SK-N-SH (cell line): ENCODE results near the gene EFHC1.

Experiments used
- EP300 ChIP-seq, 2 experiments: IDR thresholded peaks; 2 replicates each; pipeline versions ENCODE4 v1.4.0 to v1.6.1; 2012; ENCODE audit warnings: borderline replicate concordance in 1 of 2, low read depth in 1 of 2, low read length in 1 of 2
- JUND ChIP-seq: IDR thresholded peaks from 2 replicates; pipeline ENCODE4 v1.4.0; 2012
- MAX ChIP-seq: IDR thresholded peaks from 2 replicates; pipeline ENCODE4 v1.4.0; 2012; ENCODE audit warnings: low read depth
- POLR2AphosphoS5 ChIP-seq: IDR thresholded peaks from 2 replicates; pipeline ENCODE4 v1.6.1; 2012; ENCODE audit warnings: low read depth, low read length
- RCOR1 ChIP-seq: fragments of 150-350 bp; IDR thresholded peaks from 2 replicates; pipeline ENCODE4 v1.6.1; 2017; ENCODE audit warnings: antibody characterized with exemption, low read length
- REST ChIP-seq: IDR thresholded peaks from 2 replicates; pipeline ENCODE4 v1.6.1; 2012; ENCODE audit warnings: mild to moderate bottlenecking, low read depth, low read length, moderate library complexity
- RFX5 ChIP-seq: IDR thresholded peaks from 2 replicates; pipeline ENCODE4 v1.6.1; 2012; ENCODE audit warnings: mild to moderate bottlenecking, improper control_type of control experiment, low read length
- SMC3 ChIP-seq: IDR thresholded peaks from 2 replicates; pipeline ENCODE4 v1.6.1; 2012; ENCODE audit warnings: low read depth, low read length, improper control_type of control experiment
- TF ChIP-seq, protein P1 (sequence below): fragments of 200-600 bp; sonication (generic); IDR thresholded peaks from 2 replicates; pipeline ENCODE4 v1.6.1; 2017; ENCODE audit warnings: antibody characterized with exemption, mild to moderate bottlenecking, moderate library complexity

DNA sequence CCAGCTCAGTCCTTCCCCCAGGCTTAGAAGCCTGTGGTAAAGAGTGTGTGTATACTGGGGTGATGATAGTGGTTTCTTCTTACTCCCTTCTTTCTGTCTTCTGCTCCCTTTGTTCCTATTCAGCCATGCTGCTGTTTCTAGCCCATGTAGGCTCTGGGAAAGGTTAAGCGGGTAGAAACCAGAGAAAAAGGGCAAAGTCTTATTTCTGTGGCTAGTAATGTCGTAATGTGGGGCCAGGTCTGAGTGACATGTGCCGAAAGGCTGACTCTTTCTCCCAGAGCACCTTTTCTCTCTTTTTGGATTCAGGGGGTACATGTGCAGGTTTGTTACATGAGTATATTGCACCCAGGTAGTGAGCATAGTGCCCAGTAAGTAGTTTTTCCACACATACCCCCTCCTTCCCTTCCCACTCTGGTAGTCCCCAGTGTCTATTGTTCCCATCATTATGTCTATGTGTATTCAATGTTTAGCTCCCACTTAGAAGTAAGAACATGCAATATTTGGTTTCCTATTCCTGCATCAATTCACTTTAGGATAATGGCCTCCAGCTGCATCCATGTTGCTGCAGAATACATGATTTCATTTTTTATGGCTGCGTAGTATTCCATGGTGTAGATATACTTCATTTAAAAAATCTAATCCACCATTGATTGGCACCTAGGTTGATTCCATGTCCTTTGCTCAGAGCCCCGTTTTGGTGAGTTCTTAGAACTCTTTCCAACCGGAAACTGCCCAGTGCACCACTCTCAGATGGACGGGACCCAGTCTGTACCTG, 74.3 kb downstream of the EFHC1 start:
- TF ChIP-seq, protein P1, sequence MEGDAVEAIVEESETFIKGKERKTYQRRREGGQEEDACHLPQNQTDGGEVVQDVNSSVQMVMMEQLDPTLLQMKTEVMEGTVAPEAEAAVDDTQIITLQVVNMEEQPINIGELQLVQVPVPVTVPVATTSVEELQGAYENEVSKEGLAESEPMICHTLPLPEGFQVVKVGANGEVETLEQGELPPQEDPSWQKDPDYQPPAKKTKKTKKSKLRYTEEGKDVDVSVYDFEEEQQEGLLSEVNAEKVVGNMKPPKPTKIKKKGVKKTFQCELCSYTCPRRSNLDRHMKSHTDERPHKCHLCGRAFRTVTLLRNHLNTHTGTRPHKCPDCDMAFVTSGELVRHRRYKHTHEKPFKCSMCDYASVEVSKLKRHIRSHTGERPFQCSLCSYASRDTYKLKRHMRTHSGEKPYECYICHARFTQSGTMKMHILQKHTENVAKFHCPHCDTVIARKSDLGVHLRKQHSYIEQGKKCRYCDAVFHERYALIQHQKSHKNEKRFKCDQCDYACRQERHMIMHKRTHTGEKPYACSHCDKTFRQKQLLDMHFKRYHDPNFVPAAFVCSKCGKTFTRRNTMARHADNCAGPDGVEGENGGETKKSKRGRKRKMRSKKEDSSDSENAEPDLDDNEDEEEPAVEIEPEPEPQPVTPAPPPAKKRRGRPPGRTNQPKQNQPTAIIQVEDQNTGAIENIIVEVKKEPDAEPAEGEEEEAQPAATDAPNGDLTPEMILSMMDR = no peak
- TF ChIP-seq EP300 (IDR thresholded peaks at IDR 0.05; ENCODE audit: borderline replicate concordance in 1 of 2, low read depth in 1 of 2, low read length in 1 of 2) (no peak), POLR2AphosphoS5 (no peak), RCOR1 (no peak), JUND (no peak), MAX (no peak), REST (no peak), RFX5 (no peak), SMC3 (no peak)
